H1 (cell line): ENCODE results near the gene FOXM1. TPM values are rescaled to one million over a fixed set of nuclear protein-coding genes. Genes with fewer than 3 reads are reported as not detected.

Experiments
- CTBP2 ChIP-seq: IDR thresholded peaks from 2 replicates; pipeline ENCODE4 v1.7.0; 2011; ENCODE audit warnings: borderline replicate concordance, mild to moderate bottlenecking, moderate library complexity, mixed read lengths, low read length; ENCODE audit not compliant: insufficient read depth, insufficient read length
- CTCF ChIP-seq, 3 experiments: IDR thresholded peaks; 1 replicate in 2 of 3; 2 replicates in 1 of 3; pipeline versions ENCODE4 v1.5.1 to v1.6.1; 2011; ENCODE audit warnings: low read length in 3 of 3, mild to moderate bottlenecking in 3 of 3, inconsistent platforms in 2 of 3, low read depth in 1 of 3, moderate library complexity in 1 of 3; ENCODE audit not compliant: insufficient read depth in 1 of 3; ENCODE audit errors: control extremely low read depth in 1 of 3
- E2F6 ChIP-seq: IDR thresholded peaks from 2 replicates; pipeline ENCODE4 v1.6.1; 2012; ENCODE audit warnings: inconsistent platforms
- EZH2 ChIP-seq: fragments of 200-600 bp; sonication (generic); IDR thresholded peaks from 2 replicates; pipeline ENCODE4 v1.7.1; 2012; ENCODE audit warnings: low read depth, mild to moderate bottlenecking, moderate library complexity, low read length, inconsistent platforms; ENCODE audit not compliant: severe bottlenecking
- KDM4A ChIP-seq: IDR thresholded peaks from one replicate; pipeline ENCODE4 v1.7.1; 2012; ENCODE audit warnings: low read depth, mild to moderate bottlenecking, moderate library complexity, low read length, inconsistent platforms; ENCODE audit not compliant: severe bottlenecking
- MAFK ChIP-seq: IDR thresholded peaks from 2 replicates; pipeline ENCODE4 v1.6.1; 2012; ENCODE audit warnings: low read depth, mild to moderate bottlenecking, improper control_type of control experiment, low read length
- PHF8 ChIP-seq: fragments of 200-600 bp; sonication (generic); conservative IDR thresholded peaks from 2 replicates; pipeline ENCODE4 v1.7.1; 2012; ENCODE audit warnings: low read depth, mild to moderate bottlenecking, inconsistent platforms, low read length, moderate library complexity
- POLR2AphosphoS5 ChIP-seq: IDR thresholded peaks from 2 replicates; pipeline ENCODE4 v1.6.1; 2011; ENCODE audit warnings: low read depth, low read length
- SIX5 ChIP-seq: IDR thresholded peaks from 2 replicates; pipeline ENCODE4 v1.6.1; 2011; ENCODE audit warnings: mild to moderate bottlenecking, low read depth, low read length
- polyA plus RNA-seq, 7 experiments: library from polyadenylated mRNA; depleted of rRNA in 3 of 7; stranded (reverse) in 5 of 7; unstranded in 2 of 7; fragments of >200 nt in 5 of 7; fragments of 200-250 nt in 2 of 7; gene quantifications; 1 replicate in 5 of 7; 2 replicates in 1 of 7; 4 replicates in 1 of 7; pipeline versions ENCODE4 v1.2.1 to v1.2.3, GENCODE V29; 2011 to 2013; ENCODE audit warnings: missing spikeins in 2 of 7, mixed read lengths in 2 of 7
- total RNA-seq: library from RNA; stranded (reverse); fragmentation: NEBNext Ultra II Directional; extraction: Animal tissue kit (Norgen Biotek cat#: 25700); gene quantifications from 2 replicates; pipeline ENCODE4 v1.2.1, GENCODE V29; 2021

Gene FOXM1
- total and polyA plus RNA-seq, 2 of the 8 experiments (the other 6 are each of a cell fraction or from before 2014, with no cell fraction given), result 58.1 to 121 TPM

- TF ChIP-seq CTCF (IDR thresholded peaks at IDR 0.05; ENCODE audit: control extremely low read depth in 1 of 3, insufficient read depth in 1 of 3, low read depth in 1 of 3, low read length in 3 of 3) (no peak), POLR2AphosphoS5 (no peak), MAFK (no peak), PHF8 (no peak), EZH2 (no peak), KDM4A (no peak), CTBP2 (no peak), E2F6 (no peak), SIX5 (no peak)
Measured at GRCh38 chr12:2904260-2904659, 27.3 kb upstream of the FOXM1 start (continued).
